Diencephalon (tissue), 1 donor: ENCODE measurements around the gene STK38. TPM values are rescaled to one million over a fixed set of nuclear protein-coding genes. Genes with fewer than 3 reads are reported as not detected.

Experiments used
- small RNA-seq: library from RNA; depleted of rRNA; stranded (forward); fragments of <200 nt; gene quantifications from one replicate; pipeline ENCODE3, GENCODE V24; 2014
- total RNA-seq: library from RNA; depleted of rRNA; stranded (reverse); fragments of >200 nt; gene quantifications from one replicate; pipeline ENCODE4 v1.2.3, GENCODE V29; 2014

Gene STK38
- total RNA-seq = 14.1 TPM

DNA sequence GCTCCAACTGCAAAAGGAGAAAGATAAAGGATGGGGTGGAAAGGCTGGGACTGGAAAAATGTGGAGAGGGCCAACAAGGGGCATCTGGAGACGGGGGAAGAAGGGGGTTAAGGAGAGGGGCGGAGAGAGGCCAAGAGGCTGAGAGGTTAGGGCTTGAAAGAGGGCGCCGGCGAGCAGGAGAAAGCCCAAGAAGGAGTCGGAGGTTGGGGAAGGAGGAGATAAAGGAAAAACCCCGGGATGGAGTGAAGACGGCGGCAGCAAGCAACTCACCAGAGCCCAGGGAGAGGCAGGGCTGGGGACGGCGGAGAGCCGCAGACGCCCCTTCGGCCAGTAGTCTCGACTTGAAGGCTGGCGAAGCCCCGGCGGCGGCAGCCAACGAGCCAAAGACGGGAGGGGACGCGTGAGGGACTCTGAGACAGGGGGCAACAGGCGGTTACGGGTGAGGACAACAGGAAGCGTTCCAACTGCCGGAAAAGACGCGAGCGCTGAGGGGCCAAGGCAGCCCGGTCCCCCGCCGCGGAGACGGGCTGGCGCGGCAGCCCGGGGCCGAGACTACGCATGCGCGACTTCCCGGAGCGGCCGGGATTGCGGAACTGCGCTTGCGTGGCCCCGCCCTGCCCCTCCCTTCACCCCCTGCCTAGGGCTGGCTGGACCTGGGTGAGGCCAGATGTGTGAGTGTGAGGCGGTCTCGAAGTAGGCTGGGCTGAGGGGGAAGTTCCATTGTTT lies at the start of gene STK38:
Gene STK38, minus strand, starts transcription at position 560 of the 726 bp plus-strand sequence. CDS start 7,277 bp downstream, outside the sequence.

GRCh38 chr6:36594029-36594815 lies 46.9 kb upstream of the STK38 start, which contains the start of gene SRSF3:
TSS of gene SRSF3 (plus strand) at chr6:36594362. CDS start at chr6:36596763, 2,401 bp downstream.

Small RNAs within 50 kb of the gene (small RNA-seq; reads per million reads assigned to genes)
- 0.10 reads per million for gene RN7SL502P

Other genes starting within 250 kb of the STK38 start
- not detected for gene BNIP5, start 210.6 kb downstream of the STK38 start, total RNA-seq
- not detected for gene ETV7, start 159.8 kb downstream of the STK38 start, total RNA-seq
- not detected for gene PXT1, start 104.6 kb downstream of the STK38 start, total RNA-seq
- gene KCTD20, start 104.5 kb downstream of the STK38 start, total RNA-seq = 60.9 TPM
- 202 TPM for gene SRSF3, start 46.9 kb upstream of the STK38 start, total RNA-seq
- gene CDKN1A, start 131.2 kb upstream of the STK38 start, total RNA-seq = 5.3 TPM
- gene RAB44, start 150.3 kb upstream of the STK38 start, total RNA-seq = not detected